Measurements from ENCODE around the gene SLC25A53.

Gene SLC25A53

GRCh38 chrX:104156630-104157529 is at the start of gene SLC25A53:
TSS of gene SLC25A53 (minus strand) at chrX:104157009. CDS start at chrX:104105257, 51,752 bp downstream.
- peak; percentile 76 for DNase-seq

GRCh38 chrX:104205548-104205947 is 48.7 kb upstream of the SLC25A53 start:
- no peak for DNase-seq

- DNase-seq = no peak
These were observed 38.8 kb upstream of the SLC25A53 start for GRCh38 chrX:104195489-104196084.

GRCh38 chrX:104195013-104195412 is 38.2 kb upstream of the SLC25A53 start:
- no peak for DNase-seq

GRCh38 chrX:104193485-104193884 is 36.7 kb upstream of the SLC25A53 start:
- no peak for DNase-seq

- no peak for DNase-seq
These were observed 33.0 kb upstream of the SLC25A53 start for GRCh38 chrX:104189837-104190236.

- DNase-seq = no peak
These were observed 31.1 kb upstream of the SLC25A53 start for GRCh38 chrX:104187931-104188330.

GRCh38 chrX:104183685-104184084 is 26.9 kb upstream of the SLC25A53 start:
- DNase-seq = no peak

GRCh38 chrX:104173841-104174240 is 17.0 kb upstream of the SLC25A53 start:
- DNase-seq = no peak

GRCh38 chrX:104172788-104173187 is 16.0 kb upstream of the SLC25A53 start:
- DNase-seq = no peak

- no peak for DNase-seq
These were observed 15.3 kb upstream of the SLC25A53 start for GRCh38 chrX:104172121-104172520.

- DNase-seq = no peak
These were observed 11.3 kb upstream of the SLC25A53 start for GRCh38 chrX:104168127-104168526.

GRCh38 chrX:104166735-104167436 is 10.1 kb upstream of the SLC25A53 start:
- DNase-seq = no peak

- DNase-seq = peak; percentile 88
These were observed 9.3 kb upstream of the SLC25A53 start, which contains the start of gene FAM199X for GRCh38 chrX:104165894-104166734. TSS of gene FAM199X (plus strand) at chrX:104166453. CDS start at chrX:104166786, 333 bp downstream.

- DNase-seq = no peak
These were observed 5.8 kb downstream of the SLC25A53 start for GRCh38 chrX:104151037-104151436.

GRCh38 chrX:104141087-104141760 is 15.6 kb downstream of the SLC25A53 start:
- no peak for DNase-seq

GRCh38 chrX:104137496-104137895 is 19.3 kb downstream of the SLC25A53 start:
- DNase-seq = no peak

GRCh38 chrX:104136241-104137019 is 20.4 kb downstream of the SLC25A53 start:
- DNase-seq = peak; percentile 75

GRCh38 chrX:104135677-104136076 is 21.1 kb downstream of the SLC25A53 start:
- no peak for DNase-seq

GRCh38 chrX:104134583-104135261 is 22.1 kb downstream of the SLC25A53 start:
- no peak for DNase-seq

Measured in CD4-positive, alpha-beta T cell treated with Interleukin-17A for 4 hours (primary cell).